NCI-H69 (cell line): ENCODE data around the gene SRPRB.

ENCODE experiments used
- DNase-seq: peaks from one replicate; lab custom pipeline; 2025; lab: John Stamatoyannopoulos, UW

Gene SRPRB

GRCh38 chr3:133865136-133865855, 59.7 kb downstream of the SRPRB start:
- peak; percentile 2 for DNase-seq

- no peak for DNase-seq
These were observed 60.5 kb downstream of the SRPRB start for GRCh38 chr3:133866141-133866540.

GRCh38 chr3:133868186-133868585, 62.6 kb downstream of the SRPRB start:
- peak; percentile 1 for DNase-seq

GRCh38 chr3:133868758-133869475, 63.3 kb downstream of the SRPRB start:
- DNase-seq, result no peak

- DNase-seq, result no peak
These were observed 64.0 kb downstream of the SRPRB start for GRCh38 chr3:133869586-133869985.

- DNase-seq, result no peak
These were observed 65.2 kb downstream of the SRPRB start for GRCh38 chr3:133870822-133871221.
